K562 (cell line): Measurements from ENCODE around the gene SYT13. TPM values are rescaled to one million over a fixed set of nuclear protein-coding genes. Genes with fewer than 3 reads are reported as not detected.

Source experiments
- ATAC-seq: fragments of 200-7000 bp; cut with Tn5 transposase; 3 replicates; pipeline ENCODE4 v1.9.1; 2020; ENCODE audit warnings: moderate library complexity
- BruUV-seq: library from RNA; stranded (reverse); fragments of 400-500 nt; replicated peaks from 2 replicates; lab custom pipeline; 2021; lab: Mats Ljungman, UMichigan
- CTCF ChIA-PET: fragments of 300-600 bp; formaldehyde crosslinking; extraction: SDS; loops from one replicate; lab custom pipeline; 2021; ENCODE audit warnings: low intra/inter-chr PET ratio; lab: Yijun Ruan, JAX
- POLR2A ChIA-PET: fragments of 300-600, 350-650 bp; sonication (Branson Sonifier 250); formaldehyde crosslinking; extraction: SDS; loops from one replicate; lab custom pipeline; 2021; ENCODE audit warnings: antibody characterized with exemption, inconsistent platforms; lab: Yijun Ruan, JAX
- DNase-seq, 4 experiments: peaks; one replicate each; pipeline versions ENCODE4 v3.0.0 to v3.0.0-alpha.2; 2011 to 2018; ENCODE audit warnings: low spot score in 3 of 4, mixed read lengths in 3 of 4; ENCODE audit errors: extremely low read depth in 1 of 4
- FAIRE-seq: peaks from 2 replicates; lab custom pipeline; 2011; peaks lifted over from hg19 to GRCh38; lab: Jason Lieb, UNC
- H2AFZ ChIP-seq: 2 replicates; pipeline ENCODE4 v1.6.0; 2011; ENCODE audit warnings: low read depth, low read length, control low read depth, inconsistent platforms
- H3K27ac ChIP-seq: fragments of 200-600 bp; 3 replicates; pipeline ENCODE4 v1.8.0; 2011; ENCODE audit warnings: low read depth, mild to moderate bottlenecking, control low read depth, inconsistent platforms, low read length, moderate library complexity, mixed read lengths; ENCODE audit errors: extremely low read depth
- H3K27me3 ChIP-seq, 2 experiments: fragments of 300-600 bp in 1 of 2; 2 replicates in 1 of 2; 3 replicates in 1 of 2; pipeline versions ENCODE4 v1.6.0 to v1.8.0; 2011; ENCODE audit warnings: inconsistent platforms in 2 of 2, low read length in 2 of 2, mild to moderate bottlenecking in 1 of 2, mixed read lengths in 1 of 2, moderate library complexity in 1 of 2; ENCODE audit not compliant: control insufficient read depth in 2 of 2, insufficient read depth in 2 of 2
- H3K36me3 ChIP-seq: fragments of 300-600 bp; 3 replicates; pipeline ENCODE4 v1.8.0; 2011; ENCODE audit warnings: mild to moderate bottlenecking, low read length, inconsistent platforms; ENCODE audit not compliant: control insufficient read depth, insufficient read depth
- H3K4me1 ChIP-seq, 2 experiments: fragments of 200-600 bp in 1 of 2; replicated peaks in 1 of 2; 2 replicates in 1 of 2; 3 replicates in 1 of 2; pipeline versions ENCODE4 v1.5.1 to v1.8.0; 2011; ENCODE audit warnings: inconsistent platforms in 2 of 2, low read length in 2 of 2, mild to moderate bottlenecking in 1 of 2, mixed read lengths in 1 of 2, moderate library complexity in 1 of 2; ENCODE audit not compliant: control insufficient read depth in 2 of 2, insufficient read depth in 2 of 2
- H3K4me2 ChIP-seq: 2 replicates; pipeline ENCODE4 v1.6.1; 2011; ENCODE audit warnings: low read length, control low read depth, inconsistent platforms, mixed read lengths; ENCODE audit not compliant: insufficient read depth
- H3K4me3 ChIP-seq: fragments of 200-600 bp; sonication (generic), shearing (Covaris generic); 2 replicates; pipeline ENCODE4 v1.5.1; 2016; ENCODE audit warnings: control low read depth, inconsistent platforms
- H3K79me2 ChIP-seq: fragments of 200-600 bp; 3 replicates; pipeline ENCODE4 v1.8.0; 2011; ENCODE audit warnings: low read length, inconsistent platforms; ENCODE audit not compliant: control insufficient read depth, insufficient read depth
- H3K9ac ChIP-seq, 2 experiments: 2 replicates each; pipeline versions ENCODE4 v1.6.0 to v1.6.1; 2011; ENCODE audit warnings: low read depth in 2 of 2, low read length in 2 of 2, control low read depth in 1 of 2, inconsistent platforms in 1 of 2, mild to moderate bottlenecking in 1 of 2, mixed read lengths in 1 of 2; ENCODE audit not compliant: insufficient read depth in 1 of 2
- H3K9me1 ChIP-seq: one replicate; pipeline ENCODE4 v1.6.0; 2011; ENCODE audit warnings: inconsistent platforms, mild to moderate bottlenecking, low read length, moderate library complexity; ENCODE audit not compliant: control insufficient read depth, insufficient read depth
- H3K9me3 ChIP-seq: replicated peaks from 2 replicates; pipeline ENCODE4 v1.5.1; 2011; ENCODE audit warnings: low read depth, low read length, inconsistent platforms; ENCODE audit not compliant: control insufficient read depth, insufficient read depth
- H4K20me1 ChIP-seq: replicated peaks from 2 replicates; pipeline ENCODE4 v1.6.1; 2011; ENCODE audit warnings: low read length, inconsistent platforms, mixed read lengths; ENCODE audit not compliant: control insufficient read depth, insufficient read depth
- FOXJ2 ChIP-seq: fragments of 200-800 bp; sonication (Bioruptor generic); IDR thresholded peaks from 2 replicates; pipeline ENCODE4 v1.6.1; 2016; ENCODE audit warnings: missing genetic modification characterization, missing compliant biosample characterization
- WGBS: fragments of 100-300 bp; shearing (Covaris generic); methylation state at CpG from one replicate; pipeline ENCODE4 v1.1.6; 2016; ENCODE audit warnings: low coverage, mixed read lengths; ENCODE audit not compliant: insufficient coverage; ENCODE audit errors: missing lambda C conversion rate; 5-methylcytosine and 5-hydroxymethylcytosine counted together
- in situ Hi-C: fragments of 300-500 bp; cut with MboI; formaldehyde crosslinking; loops from 4 replicates; pipeline ENCODE4 v1.15.0; 2018; ENCODE audit warnings: inconsistent platforms, mixed read lengths
- intact Hi-C: fragments of 100-400 bp; cut with micrococcal nuclease; formaldehyde crosslinking; loops from 2 replicates; pipeline ENCODE4 v1.14.2; 2022
- polyA plus RNA-seq, 8 experiments: library from polyadenylated mRNA; depleted of rRNA in 4 of 8; stranded (reverse) in 5 of 8; unstranded in 3 of 8; fragments of >200 nt; fragmentation: Nextera tagmentation in 2 of 8; fragmentation: Illumina TruSeq in 1 of 8; extraction: Ambion mirVana in 2 of 8; extraction: Trizol in 1 of 8; gene quantifications; 2 replicates each; pipeline versions ENCODE4 v1.2.1 to v1.2.3, GENCODE V29; 2011 to 2014; ENCODE audit warnings: inconsistent platforms in 1 of 8, missing spikeins in 1 of 8
- total RNA-seq, 7 experiments: library from RNA; depleted of rRNA in 6 of 7; stranded (reverse); fragments of >200 nt in 6 of 7; fragmentation: Illumina TruSeq in 2 of 7; extraction: Trizol in 2 of 7; gene quantifications; 2 replicates each; pipeline versions ENCODE4 v1.2.1 to v1.2.3, GENCODE V29; 2011 to 2021; ENCODE audit warnings: low replicate concordance in 1 of 7
- TF ChIP-seq, protein P1 (sequence below), 3 experiments: fragments of 200-800 bp in 1 of 3; fragments of 250-450 bp in 1 of 3; fragments of 450-650 bp in 1 of 3; sonication (Bioruptor Pico) in 1 of 3; sonication (Bioruptor generic) in 1 of 3; formaldehyde crosslinking in 1 of 3; IDR thresholded peaks; 2 replicates each; pipeline versions ENCODE4 v1.6.1 to v1.8.0; 2016 to 2022; ENCODE audit warnings: mild to moderate bottlenecking in 2 of 3, missing genetic modification characterization in 2 of 3, missing compliant biosample characterization in 1 of 3, moderate library complexity in 1 of 3
- TF ChIP-seq, protein P2 (sequence below): fragments of 250-450 bp; sonication (Bioruptor Pico); IDR thresholded peaks from 2 replicates; pipeline ENCODE4 v1.5.0; 2021

SYT13 gene
- total and polyA plus RNA-seq, 9 of the 15 experiments (the other 6 are each of a cell fraction or from before 2014, with no cell fraction given) = under 0.01 to 0.13 (median 0.08) TPM; not detected in 2

DNA sequence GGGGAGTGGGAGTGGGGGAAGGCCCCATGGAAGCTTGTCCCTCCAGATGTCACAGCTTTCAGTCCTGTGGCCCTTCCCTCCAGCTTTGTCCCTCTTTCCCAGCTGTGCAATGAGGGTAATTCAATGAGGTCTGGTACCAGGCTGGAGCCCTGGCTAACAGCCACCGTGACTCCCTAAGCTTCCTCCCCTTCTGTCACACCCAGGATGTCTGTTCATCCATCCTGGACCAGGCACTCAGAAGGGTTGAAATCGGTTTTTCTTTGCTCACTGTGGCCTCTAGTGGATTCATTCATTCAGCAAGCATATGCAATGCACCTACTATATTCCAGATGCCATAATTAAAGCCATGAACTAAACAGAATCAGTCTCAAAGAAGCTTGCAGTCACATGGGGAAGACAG, 38.7 kb downstream of the SYT13 start:
- TF ChIP-seq FOXJ2 = no peak
- TF ChIP-seq, protein P1, sequence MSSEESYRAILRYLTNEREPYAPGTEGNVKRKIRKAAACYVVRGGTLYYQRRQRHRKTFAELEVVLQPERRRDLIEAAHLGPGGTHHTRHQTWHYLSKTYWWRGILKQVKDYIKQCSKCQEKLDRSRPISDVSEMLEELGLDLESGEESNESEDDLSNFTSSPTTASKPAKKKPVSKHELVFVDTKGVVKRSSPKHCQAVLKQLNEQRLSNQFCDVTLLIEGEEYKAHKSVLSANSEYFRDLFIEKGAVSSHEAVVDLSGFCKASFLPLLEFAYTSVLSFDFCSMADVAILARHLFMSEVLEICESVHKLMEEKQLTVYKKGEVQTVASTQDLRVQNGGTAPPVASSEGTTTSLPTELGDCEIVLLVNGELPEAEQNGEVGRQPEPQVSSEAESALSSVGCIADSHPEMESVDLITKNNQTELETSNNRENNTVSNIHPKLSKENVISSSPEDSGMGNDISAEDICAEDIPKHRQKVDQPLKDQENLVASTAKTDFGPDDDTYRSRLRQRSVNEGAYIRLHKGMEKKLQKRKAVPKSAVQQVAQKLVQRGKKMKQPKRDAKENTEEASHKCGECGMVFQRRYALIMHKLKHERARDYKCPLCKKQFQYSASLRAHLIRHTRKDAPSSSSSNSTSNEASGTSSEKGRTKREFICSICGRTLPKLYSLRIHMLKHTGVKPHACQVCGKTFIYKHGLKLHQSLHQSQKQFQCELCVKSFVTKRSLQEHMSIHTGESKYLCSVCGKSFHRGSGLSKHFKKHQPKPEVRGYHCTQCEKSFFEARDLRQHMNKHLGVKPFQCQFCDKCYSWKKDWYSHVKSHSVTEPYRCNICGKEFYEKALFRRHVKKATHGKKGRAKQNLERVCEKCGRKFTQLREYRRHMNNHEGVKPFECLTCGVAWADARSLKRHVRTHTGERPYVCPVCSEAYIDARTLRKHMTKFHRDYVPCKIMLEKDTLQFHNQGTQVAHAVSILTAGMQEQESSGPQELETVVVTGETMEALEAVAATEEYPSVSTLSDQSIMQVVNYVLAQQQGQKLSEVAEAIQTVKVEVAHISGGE (CRISPR knock-in tag; IDR thresholded peaks at IDR 0.05) = no peak
- TF ChIP-seq, protein P2, sequence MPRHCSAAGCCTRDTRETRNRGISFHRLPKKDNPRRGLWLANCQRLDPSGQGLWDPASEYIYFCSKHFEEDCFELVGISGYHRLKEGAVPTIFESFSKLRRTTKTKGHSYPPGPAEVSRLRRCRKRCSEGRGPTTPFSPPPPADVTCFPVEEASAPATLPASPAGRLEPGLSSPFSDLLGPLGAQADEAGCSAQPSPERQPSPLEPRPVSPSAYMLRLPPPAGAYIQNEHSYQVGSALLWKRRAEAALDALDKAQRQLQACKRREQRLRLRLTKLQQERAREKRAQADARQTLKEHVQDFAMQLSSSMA (CRISPR knock-in tag) = no peak
- Histone ChIP-seq H2AFZ (no peak overlapping the region), H3K9ac (no peak overlapping the region), H3K27ac (no peak overlapping the region), H3K9me3 (no peaks in the 10 kb centered on the region), H3K27me3 (peaks cover 2 to 18% of the 10 kb centered on the region in 2 experiments; a peak in 2 of 5 replicates), H3K9me1 (peaks cover 4% of the 10 kb centered on the region), H3K4me3 (no peak overlapping the region), H3K36me3 (no peaks in the 10 kb centered on the region), H3K79me2 (no peaks in the 10 kb centered on the region), H3K4me1 (peaks cover 0 to 3% of the 10 kb centered on the region in 2 experiments; a peak in 3 of 5 replicates), H4K20me1 (no peaks in the 10 kb centered on the region; the same call in 1 of the 2 replicates), H3K4me2 (no peak overlapping the region)
- in situ Hi-C loops (no loop called here), intact Hi-C loops (no loop called here)
- ChIA-PET CTCF (no interaction called here), POLR2A (no interaction called here)
- DNase-seq = no peak
- no peak for ATAC-seq
- WGBS = 4% methylated on average over 2 of the region's 2 CpGs
- FAIRE-seq = no peak
- BruUV-seq = no TSS peak
